GM23248 (cell line): ENCODE data around the gene PODXL. TPM values are rescaled to one million over a fixed set of nuclear protein-coding genes. Genes with fewer than 3 reads are reported as not detected.

ENCODE experiments used
- DNase-seq: peaks from one replicate; pipeline ENCODE4 v3.0.0-alpha.2; 2015
- H2AFZ ChIP-seq: fragments of 200-600 bp; sonication (generic); 2 replicates; pipeline ENCODE4 v1.6.1; 2016; ENCODE audit warnings: antibody characterized with exemption
- H3F3A ChIP-seq: fragments of 200-600 bp; sonication (generic); 2 replicates; pipeline ENCODE4 v1.6.1; 2016; ENCODE audit warnings: mild to moderate bottlenecking, antibody characterized with exemption, mixed run types; ENCODE audit not compliant: insufficient read depth
- H3K27ac ChIP-seq: fragments of 200-600 bp; sonication (generic); 2 replicates; pipeline ENCODE4 v1.5.1; 2016; ENCODE audit warnings: mild to moderate bottlenecking
- H3K27me3 ChIP-seq: fragments of 200-600 bp; sonication (generic); replicated peaks from 2 replicates; pipeline ENCODE4 v1.6.1; 2016; ENCODE audit warnings: mild to moderate bottlenecking; ENCODE audit not compliant: insufficient read depth
- H3K36me3 ChIP-seq: fragments of 200-600 bp; sonication (generic); 2 replicates; pipeline ENCODE4 v1.6.1; 2016; ENCODE audit warnings: low read depth, mild to moderate bottlenecking
- H3K4me1 ChIP-seq: fragments of 200-600 bp; sonication (generic); 2 replicates; pipeline ENCODE4 v1.6.1; 2016; ENCODE audit warnings: mild to moderate bottlenecking; ENCODE audit not compliant: insufficient read depth
- H3K4me2 ChIP-seq: fragments of 200-600 bp; sonication (generic); one replicate; pipeline ENCODE4 v1.6.1; 2016; ENCODE audit warnings: mild to moderate bottlenecking; ENCODE audit not compliant: unreplicated experiment
- H3K4me3 ChIP-seq: fragments of 200-600 bp; sonication (generic); 2 replicates; pipeline ENCODE4 v1.5.1; 2016; ENCODE audit warnings: mild to moderate bottlenecking
- H3K79me2 ChIP-seq: fragments of 200-600 bp; sonication (generic); 2 replicates; pipeline ENCODE4 v1.6.1; 2016; ENCODE audit warnings: mild to moderate bottlenecking; ENCODE audit not compliant: insufficient read depth
- H3K9ac ChIP-seq: fragments of 200-600 bp; sonication (generic); 2 replicates; pipeline ENCODE4 v1.6.1; 2016; ENCODE audit warnings: mild to moderate bottlenecking
- H3K9me2 ChIP-seq: fragments of 200-600 bp; sonication (generic); 2 replicates; pipeline ENCODE4 v1.6.1; 2016; ENCODE audit warnings: mixed run types, mild to moderate bottlenecking, moderate library complexity; ENCODE audit not compliant: insufficient read depth
- H3K9me3 ChIP-seq: fragments of 200-600 bp; sonication (generic); one replicate; pipeline ENCODE4 v1.6.1; 2017; ENCODE audit warnings: low read depth
- H4K20me1 ChIP-seq: fragments of 200-600 bp; sonication (generic); 2 replicates; pipeline ENCODE4 v1.6.0; 2016; ENCODE audit not compliant: insufficient read depth
- EZH2 ChIP-seq: fragments of 200-600 bp; sonication (generic); IDR thresholded peaks from 2 replicates; pipeline ENCODE4 v1.6.1; 2018; ENCODE audit warnings: antibody characterized with exemption, mild to moderate bottlenecking; ENCODE audit not compliant: insufficient read depth, poor library complexity, severe bottlenecking
- EZH2phosphoT487 ChIP-seq: fragments of 200-600 bp; sonication (generic); IDR thresholded peaks from 2 replicates; pipeline ENCODE4 v1.6.1; 2018; ENCODE audit warnings: antibody characterized with exemption, moderate library complexity, mild to moderate bottlenecking, low read depth; ENCODE audit not compliant: insufficient read depth
- WGBS, 2 experiments: methylation state at CpG; one replicate each; pipeline ENCODE4 v1.1.6; 2015 to 2017; ENCODE audit warnings: low lambda C conversion rate in 2 of 2, low coverage in 1 of 2; ENCODE audit errors: missing lambda C conversion rate in 2 of 2; 5-methylcytosine and 5-hydroxymethylcytosine counted together
- in situ Hi-C: fragments of 300-500 bp; cut with MboI; formaldehyde crosslinking; loops from 2 replicates; pipeline ENCODE4 v1.15.0; 2020
- polyA plus RNA-seq: library from polyadenylated mRNA; unstranded; fragments of >200 nt; fragmentation: Nextera tagmentation; extraction: Ambion mirVana; gene quantifications from 2 replicates; pipeline ENCODE4 v1.2.1, GENCODE V29; 2016
- total RNA-seq: library from RNA; depleted of rRNA; stranded (reverse); fragments of >200 nt; shearing (Covaris generic); gene quantifications from 2 replicates; pipeline ENCODE4 v1.2.3, GENCODE V29; 2014

The PODXL gene
- total and polyA plus RNA-seq, 2 experiments from 2014 or later = 33.6 to 50.1 TPM

DNA sequence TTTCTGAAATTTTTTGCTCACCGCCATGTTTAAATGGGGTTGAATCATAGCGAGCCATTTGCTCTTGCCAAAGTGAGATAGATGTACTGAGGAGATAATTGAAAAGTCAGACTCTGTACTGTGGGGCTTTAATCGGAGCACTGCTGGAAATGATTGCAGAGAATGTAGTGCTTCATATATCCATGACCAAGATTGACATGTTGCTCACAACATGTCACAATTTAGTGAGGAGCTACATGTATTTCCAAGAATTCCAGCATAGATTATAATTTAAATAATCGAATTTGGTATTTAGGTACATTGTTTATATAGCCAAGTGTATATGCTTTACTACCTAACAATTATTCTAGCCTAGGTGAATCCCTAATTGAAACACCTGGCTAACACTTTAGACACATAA is 66.5 kb downstream of the PODXL start:
- Histone ChIP-seq H3K27me3 (no peaks in the 10 kb centered on the region), H4K20me1 (no peaks in the 10 kb centered on the region), H3K79me2 (no peaks in the 10 kb centered on the region), H3K4me2 (no peak overlapping the region), H3K36me3 (peaks cover 10% of the 10 kb centered on the region; the same call in 1 of the 2 replicates), H3K27ac (no peak overlapping the region), H2AFZ (no peak overlapping the region), H3K4me3 (no peak overlapping the region), H3F3A (peaks cover 89% of the 10 kb centered on the region), H3K9me3 (no peaks in the 10 kb centered on the region), H3K4me1 (peaks cover 27% of the 10 kb centered on the region), H3K9me2 (no peaks in the 10 kb centered on the region), H3K9ac (no peak overlapping the region)
- DNase-seq = no peak
- TF ChIP-seq EZH2 (no peak), EZH2phosphoT487 (no peak)
- 97 to 99% methylated on average over 4 of the region's 4 CpGs for WGBS, 2 experiments
- in situ Hi-C loops = no loop called here

GRCh38 chr7:131489196-131489595 is 67.2 kb downstream of the PODXL start:
- Histone ChIP-seq H3K4me1 (peaks cover 26% of the 10 kb centered on the region), H4K20me1 (no peaks in the 10 kb centered on the region), H3K9me2 (no peaks in the 10 kb centered on the region), H3K27me3 (no peaks in the 10 kb centered on the region), H3K4me3 (no peak overlapping the region), H3K4me2 (no peak overlapping the region), H3F3A (peaks cover 89% of the 10 kb centered on the region), H3K36me3 (0 out of 2 replicates have a peak, but pooled peaks cover 5% of the 10 kb centered on the region), H3K27ac (no peak overlapping the region), H2AFZ (no peak overlapping the region), H3K9ac (no peak overlapping the region), H3K79me2 (no peaks in the 10 kb centered on the region), H3K9me3 (no peaks in the 10 kb centered on the region)
- DNase-seq = no peak
- 38 to 73% methylated on average over 1 of the region's 1 CpG for WGBS, 2 experiments
- no peak for TF ChIP-seq EZH2
- no peak for TF ChIP-seq EZH2phosphoT487
- in situ Hi-C loops = no loop called here

GRCh38 chr7:131488361-131488760 is 68.1 kb downstream of the PODXL start:
- Histone ChIP-seq H3F3A (peaks cover 83% of the 10 kb centered on the region), H3K79me2 (no peaks in the 10 kb centered on the region), H3K4me3 (no peak overlapping the region), H4K20me1 (no peaks in the 10 kb centered on the region), H3K9me3 (no peaks in the 10 kb centered on the region), H3K9ac (no peak overlapping the region), H3K9me2 (no peaks in the 10 kb centered on the region), H3K4me2 (no peak overlapping the region), H3K4me1 (peaks cover 18% of the 10 kb centered on the region), H3K27ac (0 out of 2 replicates have a peak overlapping the region, but pooled peaks have one; percentile 25), H3K27me3 (no peaks in the 10 kb centered on the region), H2AFZ (no peak overlapping the region), H3K36me3 (no peaks in the 10 kb centered on the region)
- 93% methylated on average over 2 of the region's 2 CpGs for WGBS, 2 experiments
- DNase-seq = peak; percentile 57
- in situ Hi-C loops = no loop called here
- no peak for TF ChIP-seq EZH2
- no peak for TF ChIP-seq EZH2phosphoT487

- no peaks in the 10 kb centered on the region for H4K20me1 ChIP-seq
- no peaks in the 10 kb centered on the region for H3K27me3 ChIP-seq
- H3K79me2 ChIP-seq = no peaks in the 10 kb centered on the region
- no peaks in the 10 kb centered on the region for H3K36me3 ChIP-seq
- H3K4me1 ChIP-seq = peaks cover 7% of the 10 kb centered on the region
- H3K4me3 ChIP-seq = no peak overlapping the region
- DNase-seq = no peak
- no peak overlapping the region for H3K27ac ChIP-seq
- no peak overlapping the region for H3K4me2 ChIP-seq
- in situ Hi-C loops = no loop called here
- H2AFZ ChIP-seq = no peak overlapping the region
- H3K9ac ChIP-seq = no peak overlapping the region
- H3K9me2 ChIP-seq = no peaks in the 10 kb centered on the region
- no peaks in the 10 kb centered on the region for H3K9me3 ChIP-seq
- TF ChIP-seq EZH2 (no peak), EZH2phosphoT487 (no peak)
- H3F3A ChIP-seq = peaks cover 72% of the 10 kb centered on the region
- WGBS, 2 experiments = 84 to 98% methylated on average over 1 of the region's 1 CpG
These were observed 69.2 kb downstream of the PODXL start for GRCh38 chr7:131487217-131487616.

DNA sequence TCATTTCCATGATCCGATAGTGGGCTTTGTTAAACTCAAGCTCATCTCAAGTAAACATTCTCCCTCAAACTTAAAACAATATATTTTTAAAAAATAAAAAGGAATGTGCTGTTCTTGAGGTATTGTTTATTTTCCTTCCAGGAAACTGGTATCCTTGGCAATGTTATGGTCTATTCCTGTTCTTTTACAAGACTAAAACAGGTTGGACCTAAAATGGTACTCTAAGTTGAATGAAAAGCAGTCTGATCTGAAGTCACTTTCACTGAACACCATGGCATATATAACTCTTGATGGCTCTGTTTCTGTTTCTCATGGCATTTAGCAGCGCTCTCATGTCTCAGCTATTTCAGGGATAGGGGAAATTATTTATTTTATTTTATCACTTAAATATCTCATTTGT is 70.1 kb downstream of the PODXL start:
- TF ChIP-seq EZH2 (no peak), EZH2phosphoT487 (no peak)
- peaks cover under 1% of the 10 kb centered on the region; the same call in 1 of the 2 replicates for H3K4me1 ChIP-seq
- 93 to 95% methylated on average over 2 of the region's 2 CpGs for WGBS, 2 experiments
- no peaks in the 10 kb centered on the region for H3K9me2 ChIP-seq
- H3K4me2 ChIP-seq = no peak overlapping the region
- peaks cover 63% of the 10 kb centered on the region for H3F3A ChIP-seq
- H3K36me3 ChIP-seq = no peaks in the 10 kb centered on the region
- H3K9me3 ChIP-seq = no peaks in the 10 kb centered on the region
- no peak overlapping the region for H3K9ac ChIP-seq
- no peaks in the 10 kb centered on the region for H3K79me2 ChIP-seq
- no peak overlapping the region for H2AFZ ChIP-seq
- H4K20me1 ChIP-seq = no peaks in the 10 kb centered on the region
- no peak overlapping the region for H3K4me3 ChIP-seq
- H3K27me3 ChIP-seq = no peaks in the 10 kb centered on the region
- DNase-seq = no peak
- no peak overlapping the region for H3K27ac ChIP-seq
- in situ Hi-C loops = no loop called here
